Activated effector memory CD4-positive, alpha-beta T cell treated with Interleukin-2 at 50 U/mL for 16 hours (primary cell): Measurements from ENCODE around the gene BBLN.
"Not testable (repeated sequence)": the region's sequence is repeated elsewhere in the genome, so short reads cannot be mapped to it uniquely, and the experiment has no call there.

Source experiments
- DNase-seq: peaks from one replicate; pipeline ENCODE4 v3.0.0-alpha.2; 2020

Gene BBLN, protein sequence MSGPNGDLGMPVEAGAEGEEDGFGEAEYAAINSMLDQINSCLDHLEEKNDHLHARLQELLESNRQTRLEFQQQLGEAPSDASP

DNA sequence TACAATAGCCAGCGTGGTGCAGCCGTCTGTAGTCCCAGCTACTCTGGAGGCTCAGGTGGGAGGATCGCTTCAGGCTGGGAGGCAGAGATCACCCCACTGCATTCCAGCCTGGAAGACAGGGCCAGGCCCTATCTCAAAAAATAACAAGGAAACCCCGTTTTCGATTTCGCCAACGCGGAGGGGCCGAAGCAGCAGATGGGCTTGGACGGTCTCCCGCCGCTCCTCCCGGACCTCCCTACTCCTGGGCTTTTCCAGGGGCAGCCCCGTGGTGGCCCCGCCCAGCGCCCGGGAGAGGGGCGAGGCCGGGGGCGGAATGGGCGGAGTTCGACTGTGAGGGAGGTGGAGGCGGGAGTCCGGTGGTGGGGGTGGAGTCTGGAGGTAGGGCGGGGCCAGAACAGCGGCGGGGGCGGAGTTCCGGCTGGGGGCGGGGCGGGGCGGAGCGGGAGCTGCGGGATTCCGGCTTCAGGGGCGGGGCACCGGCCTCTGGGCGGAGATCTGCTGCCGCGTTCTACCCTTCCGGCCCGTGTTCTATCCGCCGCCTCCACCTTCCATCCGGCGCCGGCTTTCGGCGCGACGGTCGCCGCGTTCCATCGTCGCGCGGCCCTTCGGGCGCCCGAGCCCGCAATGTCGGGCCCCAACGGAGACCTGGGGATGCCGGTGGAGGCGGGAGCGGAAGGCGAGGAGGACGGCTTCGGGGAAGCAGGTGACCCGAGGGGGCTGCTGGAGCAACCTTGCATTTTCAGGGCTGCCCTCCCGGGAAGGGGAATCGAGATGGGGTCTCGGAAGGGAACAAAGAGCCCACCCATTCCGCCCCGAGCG is at the start of gene BBLN:
Gene BBLN (plus strand): TSS at position 482 of the 819 bp plus-strand sequence. CDS start 143 bp downstream, at position 625.
- DNase-seq: peak; percentile 92

DNA sequence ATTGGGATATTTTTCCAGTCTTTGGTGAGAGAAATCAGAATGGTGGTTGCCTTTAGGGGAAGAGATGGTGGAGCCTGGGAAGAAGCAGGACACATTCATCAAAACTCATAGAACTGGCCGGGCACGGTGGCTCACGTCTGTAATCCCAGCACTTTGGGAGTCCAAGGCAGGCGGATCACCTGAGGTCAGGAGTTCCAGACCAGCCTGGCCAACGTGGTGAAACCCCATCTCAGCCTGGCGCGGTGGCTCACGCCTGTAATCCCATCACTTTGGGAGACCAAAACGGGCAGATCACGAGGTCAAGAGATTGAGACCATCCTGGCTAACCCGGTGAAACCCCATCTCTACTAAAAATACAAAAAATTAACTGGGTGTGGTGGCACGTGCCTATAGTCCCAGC is 48.3 kb upstream of the BBLN start:
- not testable (repeated sequence) for DNase-seq

DNA sequence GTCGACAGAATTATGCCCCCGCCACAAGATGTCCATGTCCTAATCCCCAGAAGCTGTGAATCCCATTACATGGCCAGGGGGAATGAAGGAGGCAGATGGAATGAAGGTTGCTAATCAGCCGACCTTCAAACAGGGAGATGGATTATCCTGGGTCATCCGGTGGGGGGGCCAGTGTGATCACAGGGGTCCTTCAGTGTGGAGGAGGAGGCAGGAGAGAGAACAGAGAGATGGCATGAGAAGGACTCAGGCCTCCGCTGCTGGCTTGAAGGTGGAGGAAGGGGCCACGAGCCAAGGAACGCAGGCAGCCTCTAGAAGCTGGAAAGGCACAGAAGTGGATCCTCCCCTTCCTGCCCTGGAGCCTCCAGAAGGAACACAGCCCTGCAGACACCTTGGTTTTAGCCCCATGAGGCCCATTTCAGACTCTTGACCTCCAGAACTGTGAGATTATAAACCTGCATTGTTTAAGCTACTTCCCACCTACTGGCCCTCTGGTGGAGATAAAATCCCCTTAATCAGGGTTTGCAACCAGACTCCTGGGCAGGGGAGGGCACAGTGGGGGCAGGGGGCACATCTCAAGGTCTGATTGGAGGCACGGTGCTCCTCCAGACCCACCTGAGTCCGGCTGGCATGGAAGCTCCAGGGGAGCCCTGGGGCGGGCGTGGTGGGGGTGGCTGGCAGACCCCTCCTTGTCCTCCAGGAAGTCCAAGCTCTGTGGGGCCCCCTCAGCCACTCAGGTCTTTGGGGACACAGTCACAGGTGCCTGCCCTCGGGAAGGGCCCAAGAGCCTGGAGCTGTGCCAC is 46.3 kb upstream of the BBLN start:
- DNase-seq: no peak

DNA sequence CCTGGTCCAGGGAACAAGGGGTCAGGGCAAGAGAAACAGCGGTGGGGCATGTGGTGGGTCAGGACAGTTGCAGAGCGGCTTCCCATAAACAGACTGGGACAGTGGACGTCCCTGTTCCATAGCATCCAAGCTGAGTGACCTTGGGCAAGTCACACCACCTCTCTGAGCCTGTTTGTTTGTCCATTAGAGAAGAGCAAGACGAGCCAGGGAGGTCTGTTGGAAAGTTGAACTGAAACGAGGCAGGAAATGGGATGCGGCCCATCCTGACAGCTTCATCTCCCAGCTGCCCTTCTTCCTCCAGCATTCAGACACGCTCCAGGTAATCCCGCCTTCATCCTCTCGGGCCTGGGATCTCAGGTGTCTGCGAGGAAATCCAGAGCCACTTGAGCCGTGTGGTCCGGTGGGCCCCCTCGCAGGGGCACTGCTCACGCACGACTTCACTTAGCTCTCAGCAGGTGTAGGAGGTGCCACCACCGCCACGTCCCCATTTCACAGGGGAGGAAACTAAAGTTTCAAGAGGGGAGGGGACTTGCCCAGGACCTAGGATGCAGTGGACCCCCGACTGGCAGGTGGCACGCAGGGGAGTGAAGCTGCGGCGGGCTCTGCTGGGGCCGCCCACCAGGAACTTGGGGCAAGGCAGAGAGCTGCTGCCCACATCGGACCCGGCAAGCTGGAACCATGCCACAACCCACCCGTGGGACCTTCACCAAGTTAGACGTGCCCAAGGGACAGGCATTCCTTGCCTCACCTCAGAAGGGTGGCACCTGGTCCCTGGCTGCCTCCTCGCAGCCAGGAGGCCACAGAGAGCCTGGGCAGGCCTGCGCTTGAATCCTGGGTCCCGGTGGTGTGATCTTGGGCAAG is 45.5 kb upstream of the BBLN start:
- no peak for DNase-seq

DNA sequence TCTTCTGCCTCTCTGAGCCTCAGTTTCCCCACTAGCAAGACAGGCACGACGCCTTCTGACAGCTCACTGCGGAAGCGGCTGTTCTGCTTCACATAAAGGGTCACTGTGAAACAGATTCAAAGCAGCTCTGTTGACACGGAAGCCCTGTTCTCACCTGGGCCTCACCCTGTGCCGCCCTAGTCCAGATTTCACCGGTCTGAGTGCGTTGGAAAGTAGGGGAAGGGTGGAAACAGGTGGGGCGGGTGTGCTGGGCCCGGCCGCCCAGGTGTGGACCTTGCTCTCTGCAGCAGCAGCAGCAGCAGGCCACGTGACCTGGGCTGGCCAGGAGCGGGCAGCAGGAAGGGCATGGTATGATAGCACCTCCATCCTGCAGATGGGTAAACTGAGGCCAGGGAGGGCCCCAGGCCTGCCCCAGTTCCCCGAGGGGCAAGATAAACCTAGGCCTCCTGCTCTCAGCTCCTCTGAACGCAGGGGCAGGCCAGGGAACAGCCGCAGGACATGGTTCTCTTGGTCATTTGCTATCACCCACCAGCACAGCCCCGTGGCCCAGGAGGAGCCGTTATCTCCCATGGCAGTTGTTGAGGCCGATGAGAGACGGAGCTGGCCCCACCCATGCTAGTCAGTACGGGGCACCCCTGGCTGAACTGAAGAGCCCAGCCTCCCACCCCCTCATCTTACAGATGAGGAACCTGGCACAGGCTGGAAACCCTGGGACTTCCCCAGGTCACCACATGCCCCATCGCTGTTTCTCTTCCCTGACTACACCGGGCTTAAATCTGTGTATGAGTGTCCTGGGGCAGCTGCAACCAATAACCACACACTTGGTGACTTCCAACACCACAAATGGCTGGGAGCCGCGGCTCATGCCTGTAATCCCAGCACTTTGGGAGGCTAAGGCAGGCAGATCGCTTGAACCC is 44.6 kb upstream of the BBLN start:
- no peak for DNase-seq

DNA sequence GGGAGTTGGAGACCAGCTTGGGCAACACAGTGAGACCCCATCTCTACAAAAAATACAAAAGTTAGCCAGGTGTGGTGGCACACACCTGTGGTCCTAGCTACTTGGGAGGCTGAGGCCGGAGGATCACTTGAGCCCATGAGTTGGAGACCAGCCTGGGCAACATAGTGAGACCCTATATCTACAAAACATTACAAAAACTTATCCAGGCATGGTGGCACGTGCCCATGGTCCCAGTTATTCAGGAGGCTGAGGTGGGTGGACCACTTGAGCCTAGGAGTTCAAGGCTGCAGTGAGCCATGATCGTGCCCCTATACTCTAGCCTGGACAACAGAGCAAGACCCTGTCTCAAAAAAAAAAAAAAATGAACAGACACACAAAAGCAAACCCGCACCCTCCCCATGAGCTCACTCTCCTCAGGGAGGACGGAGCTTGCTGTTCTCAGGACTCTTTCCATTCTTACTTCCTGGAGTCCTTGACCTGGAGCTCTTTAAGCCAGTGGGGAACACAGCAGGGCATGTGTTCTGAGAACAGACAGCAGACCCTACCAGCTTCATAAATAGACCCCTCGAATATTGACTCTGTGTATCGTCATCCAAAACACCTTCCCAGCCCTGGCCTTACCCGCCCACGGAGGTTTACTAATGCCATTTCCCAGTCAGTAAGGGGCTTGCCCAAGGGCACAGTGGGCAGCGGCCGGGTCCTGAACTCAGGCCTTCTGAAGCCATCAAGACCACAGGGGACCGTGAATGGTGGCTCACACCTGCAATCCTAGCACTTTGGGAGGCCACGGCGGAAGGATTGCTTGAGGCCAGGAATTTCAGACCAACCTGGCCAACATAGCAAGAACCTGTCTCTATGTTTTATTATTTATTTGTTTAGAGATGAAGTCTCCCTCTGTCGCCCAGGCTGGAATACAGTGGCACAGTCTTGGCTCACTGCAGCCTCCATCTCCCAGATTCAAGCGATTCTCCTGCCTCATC is 43.7 kb upstream of the BBLN start:
- DNase-seq: no peak

DNA sequence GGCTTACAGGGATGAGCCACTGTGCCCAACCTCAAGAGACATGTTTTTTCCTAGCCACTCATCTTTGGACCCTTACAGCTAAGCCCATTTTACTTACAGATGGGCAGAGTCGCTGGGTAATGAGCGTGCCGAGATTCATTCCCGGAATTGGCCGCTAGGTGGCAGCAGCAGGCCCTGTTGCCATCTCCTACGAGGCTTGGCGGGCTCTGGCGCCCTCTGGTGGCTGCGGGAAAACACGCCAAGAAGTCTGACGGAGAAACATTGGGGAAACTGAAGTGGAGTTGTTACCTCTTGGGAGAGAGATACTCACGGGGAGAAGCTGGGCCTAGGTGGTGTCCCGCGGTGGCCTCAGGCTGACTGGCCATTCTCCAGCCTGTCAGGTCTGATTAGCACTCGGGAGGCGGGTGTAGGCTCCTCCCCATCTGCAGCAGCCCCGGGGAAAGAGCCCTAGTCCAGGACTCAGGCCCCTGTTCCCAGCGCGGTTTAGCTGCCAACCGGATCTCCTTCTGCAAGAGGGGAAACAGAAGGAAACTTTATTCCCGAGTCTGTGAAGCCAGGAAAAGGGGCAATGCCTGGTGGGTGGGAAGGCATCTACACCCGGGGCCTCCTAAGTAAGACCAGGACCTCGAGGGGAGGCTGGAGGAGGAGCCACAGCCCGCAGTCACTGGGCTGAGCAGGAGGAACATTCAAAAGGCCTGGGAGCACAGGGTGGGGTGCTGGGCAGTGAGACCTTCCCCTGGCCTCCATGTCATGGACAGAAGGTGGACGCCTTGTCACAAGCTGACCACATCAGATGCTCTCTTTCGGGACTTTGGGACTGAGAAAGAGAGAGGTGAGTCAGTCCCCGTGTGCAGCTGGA is 42.2 kb upstream of the BBLN start:
- peak; percentile 89 for DNase-seq

DNA sequence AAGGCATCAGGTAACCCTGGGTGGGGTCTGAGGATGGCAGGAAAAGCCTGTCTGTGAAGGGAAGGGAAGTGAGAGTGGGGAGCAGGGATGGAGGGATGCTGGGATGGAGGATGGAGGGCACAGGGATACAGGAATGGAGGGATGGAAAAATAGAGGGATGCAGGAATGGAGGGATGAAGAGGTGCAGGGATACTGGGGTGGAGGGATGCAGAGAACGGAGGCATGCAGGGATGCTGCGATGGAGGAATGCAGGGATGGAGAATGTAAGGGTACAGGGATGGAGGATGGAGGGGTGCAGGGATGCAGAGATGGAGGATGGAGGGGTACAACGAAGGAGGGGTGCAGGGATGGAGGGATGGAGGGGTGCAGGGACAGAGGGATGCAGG is 41.6 kb upstream of the BBLN start:
- no peak for DNase-seq

DNA sequence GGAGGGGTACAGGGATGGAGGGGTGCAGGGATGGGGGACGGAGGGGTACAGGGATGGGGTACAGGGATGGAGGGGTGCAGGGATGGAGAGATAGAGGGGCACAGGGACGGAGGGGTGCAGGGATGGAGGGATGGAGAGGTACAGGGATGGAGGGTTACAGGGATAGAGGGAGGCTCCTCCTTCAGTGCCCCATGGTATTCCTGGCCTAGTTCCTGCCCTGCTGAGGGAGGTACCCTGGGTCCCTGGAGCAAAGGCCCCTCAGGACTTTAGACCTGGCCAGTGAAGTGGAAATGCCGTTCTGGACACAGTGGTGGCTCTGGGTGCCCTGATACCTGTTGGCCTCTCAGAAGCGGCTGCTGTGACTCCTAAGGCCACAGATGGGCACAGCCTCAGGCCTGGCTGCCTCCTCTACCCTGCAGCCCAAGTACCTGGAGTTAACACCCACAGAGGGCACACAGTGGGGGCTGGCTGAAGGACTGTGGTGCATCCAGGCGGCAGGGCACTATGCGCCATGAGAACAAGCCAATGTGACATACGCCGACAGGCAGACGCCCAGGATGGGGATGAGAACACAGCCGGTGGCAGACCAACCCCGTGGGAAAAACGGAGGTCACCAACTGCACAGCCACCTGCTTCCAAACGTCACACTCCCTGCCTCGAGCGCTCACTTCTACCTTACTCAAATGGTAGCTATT is 40.9 kb upstream of the BBLN start:
- DNase-seq: no peak

DNA sequence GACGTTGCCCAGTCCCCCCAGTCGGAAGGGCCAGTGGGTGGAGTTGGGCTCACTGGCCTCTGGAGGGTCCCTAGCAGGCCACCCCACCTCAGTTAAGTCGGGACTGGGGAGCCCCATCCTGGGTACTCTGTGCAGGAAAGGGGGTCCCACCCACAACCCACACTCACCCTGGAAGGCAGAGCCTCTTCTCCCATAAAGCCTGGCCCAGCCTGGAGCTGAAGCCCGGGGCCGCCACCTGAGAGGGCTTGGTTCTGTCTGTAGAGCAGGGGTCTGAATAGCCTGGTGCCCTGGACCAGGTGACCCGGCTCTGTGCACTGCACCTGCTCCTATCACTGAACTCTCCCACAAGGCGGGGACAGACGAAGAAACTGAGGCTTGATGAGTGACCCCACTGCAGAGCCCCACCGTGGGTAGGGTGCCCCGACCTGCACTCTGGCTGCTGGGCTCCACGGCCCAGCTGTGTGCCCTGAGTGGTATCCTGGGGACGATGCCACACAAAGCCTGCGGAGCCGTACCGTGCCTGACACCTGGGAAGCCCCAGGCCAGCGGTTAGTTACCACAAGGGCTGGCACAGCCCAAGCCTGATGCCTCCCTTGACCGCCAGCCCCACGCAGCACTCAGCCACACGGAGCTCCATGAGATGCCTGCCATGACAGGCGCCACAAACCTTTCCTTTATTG is 39.9 kb upstream of the BBLN start:
- DNase-seq: no peak

DNA sequence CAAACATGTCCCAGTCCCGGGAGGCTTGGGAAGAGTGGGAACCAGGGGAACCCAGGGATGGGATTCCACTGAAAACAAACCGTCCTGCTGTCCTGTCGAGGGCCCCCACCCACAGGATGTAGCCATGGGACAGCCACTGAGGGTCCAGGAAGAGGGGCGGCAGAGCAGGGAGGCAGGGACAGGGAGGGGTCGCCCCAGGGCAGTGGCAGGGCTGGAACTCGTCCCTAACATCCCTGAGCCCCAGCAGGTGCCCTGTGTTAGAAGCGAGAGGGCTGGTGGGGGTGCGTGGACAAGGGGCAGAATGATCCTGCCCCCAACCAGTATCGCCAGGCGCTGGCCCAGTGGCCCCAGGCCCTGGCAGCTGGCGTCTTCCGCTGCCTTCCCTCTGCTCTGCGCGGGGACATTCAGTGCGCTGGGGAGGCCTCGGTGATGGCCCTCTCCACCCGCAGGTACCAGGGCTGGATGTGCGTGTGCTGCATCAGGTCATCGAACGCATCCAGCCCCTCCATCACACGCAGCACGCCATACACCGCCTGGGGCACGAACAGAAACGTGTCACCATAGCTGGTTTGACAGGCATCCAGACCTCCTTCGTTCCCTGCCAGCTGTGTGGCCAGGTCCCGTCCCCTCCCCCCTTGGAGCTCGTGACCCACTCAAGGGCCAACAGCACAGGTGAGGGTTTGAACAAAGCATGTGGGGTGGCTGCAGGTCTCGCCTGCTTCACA is 39.2 kb upstream of the BBLN start:
- no peak for DNase-seq

DNA sequence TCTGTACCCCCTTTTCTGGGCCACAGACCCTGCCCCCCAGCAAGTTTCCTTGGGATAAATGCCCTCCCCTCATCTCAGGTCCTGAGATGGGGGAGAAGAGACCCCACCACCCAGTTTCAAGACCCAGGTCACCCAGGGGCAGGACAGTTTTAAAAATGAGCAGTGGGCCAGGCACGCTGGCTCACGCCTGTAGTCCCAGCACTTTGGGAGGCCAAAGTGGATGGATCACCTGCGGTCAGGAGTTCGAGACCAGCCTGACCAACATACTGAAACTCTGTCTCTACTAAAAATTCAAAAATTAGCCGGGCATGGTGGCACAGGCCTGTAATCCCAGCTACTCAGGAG is 38.6 kb upstream of the BBLN start:
- no peak for DNase-seq

DNA sequence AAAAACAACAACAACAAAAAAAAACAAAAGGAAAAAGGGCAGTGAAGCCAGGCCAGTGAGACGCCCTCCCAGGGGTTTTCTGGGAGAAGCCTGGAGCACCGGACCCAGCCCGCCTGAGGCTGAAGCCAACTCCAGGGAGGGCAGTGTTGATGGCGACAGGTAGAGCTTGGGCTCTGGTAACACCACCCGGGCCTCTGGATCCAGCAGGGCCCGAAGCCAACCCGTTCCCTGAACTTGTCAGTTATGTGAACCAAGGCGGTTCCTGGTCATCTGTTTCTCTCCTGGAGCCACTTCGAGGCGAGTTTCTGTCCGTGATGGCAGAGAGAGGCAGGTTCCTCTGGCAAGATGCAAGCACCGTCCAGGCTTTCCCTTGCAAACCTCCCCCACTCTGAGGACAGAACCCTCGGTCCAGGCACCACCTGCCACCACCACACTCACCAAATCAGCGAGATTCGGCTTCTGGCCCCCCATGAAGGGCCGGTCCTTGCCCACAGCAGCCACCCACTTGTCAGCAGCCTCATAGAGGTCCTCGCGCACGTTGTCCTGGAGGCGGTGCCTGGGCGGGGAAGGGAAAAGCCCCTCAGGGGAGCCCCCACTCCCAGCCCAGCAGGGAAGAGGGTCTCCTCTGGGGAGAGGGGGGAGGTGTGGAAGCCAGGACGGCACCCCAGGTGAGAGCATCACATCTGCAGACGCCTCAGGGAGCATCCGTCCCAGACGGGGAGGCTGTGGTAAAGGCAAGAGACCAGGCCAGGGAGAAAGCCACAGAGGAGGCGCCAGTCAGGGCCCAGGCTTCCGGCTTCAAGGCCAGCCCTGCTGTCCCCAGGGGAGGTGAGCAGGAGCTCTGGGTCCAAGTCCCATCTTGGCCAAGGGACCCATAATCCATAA is 37.9 kb upstream of the BBLN start:
- no peak for DNase-seq

DNA sequence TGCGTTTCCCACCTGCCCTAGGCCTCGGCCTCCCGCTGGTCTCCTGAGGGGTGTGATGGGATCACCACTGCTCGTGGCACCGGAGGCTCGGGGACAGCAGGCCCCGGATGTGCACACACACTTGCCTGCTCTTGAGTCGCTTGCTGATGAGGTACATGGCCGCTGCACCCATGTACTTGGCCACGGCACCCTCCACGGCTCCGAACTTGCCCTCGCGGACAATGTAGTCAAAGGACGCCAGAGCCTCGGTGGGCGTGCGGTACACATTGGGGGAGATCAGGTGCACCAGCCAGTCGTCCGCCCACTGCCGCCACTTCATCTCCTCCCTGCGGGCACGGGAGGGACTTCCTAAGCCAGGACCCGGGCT is 37.3 kb upstream of the BBLN start:
- no peak for DNase-seq

DNA sequence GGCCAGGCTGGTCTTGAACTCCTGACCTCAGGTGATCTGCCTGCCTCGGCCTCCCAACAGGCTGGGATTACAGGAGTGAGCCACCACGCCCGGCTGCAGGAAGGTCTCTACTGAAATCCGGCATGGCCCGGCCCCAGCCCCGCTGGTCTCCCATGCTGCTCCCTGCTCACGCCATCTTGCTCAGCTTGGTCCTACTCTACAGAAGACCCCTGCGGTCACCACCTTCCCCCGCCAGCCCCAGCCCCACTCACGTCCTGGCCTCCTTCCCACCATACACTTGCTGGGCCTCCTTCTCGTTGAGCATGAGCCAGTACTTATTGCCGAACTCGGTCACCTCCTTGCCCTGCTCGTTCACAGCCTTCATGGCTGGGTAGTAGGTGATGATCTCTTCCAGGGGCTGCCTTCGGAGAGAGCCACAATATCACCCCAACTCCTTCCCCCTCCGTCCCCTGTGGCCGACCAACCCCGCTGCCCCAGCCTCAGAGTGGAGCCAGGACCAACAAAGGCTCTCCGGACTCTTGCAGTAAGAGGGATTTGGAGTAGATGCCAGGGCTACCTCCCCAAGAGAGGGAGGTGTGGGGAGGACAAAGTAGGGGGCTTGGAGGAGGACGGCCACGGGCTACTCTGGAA is 36.5 kb upstream of the BBLN start:
- no peak for DNase-seq

DNA sequence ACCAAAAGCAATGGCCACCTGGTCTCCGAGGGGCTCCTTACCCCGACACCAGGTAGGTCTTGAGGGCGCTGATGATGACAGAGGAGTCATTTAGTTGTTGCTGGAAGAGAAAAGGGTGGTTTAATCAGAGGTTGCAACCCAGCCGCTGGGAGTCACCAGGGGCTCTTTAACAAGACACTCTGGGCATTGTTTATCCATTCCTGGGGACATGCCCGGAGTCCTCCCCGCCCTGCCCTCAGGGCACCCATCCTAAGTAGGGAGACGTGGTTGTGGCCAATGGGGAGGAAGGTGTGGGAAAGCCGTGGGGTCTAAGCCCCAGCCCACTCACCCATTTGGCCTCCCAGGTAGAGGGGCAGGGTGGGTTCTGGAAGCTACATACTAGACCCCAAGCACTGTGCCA is 35.6 kb upstream of the BBLN start:
- no peak for DNase-seq
